HL-60/S4 treated with phorbol 12-myristate 13-acetate at 8.2 ng/mL for 4 days and 3 days (cell line): ENCODE measurements around the gene CDKN3.
"Not testable (repeated sequence)": the region's sequence is repeated elsewhere in the genome, so short reads cannot be mapped to it uniquely, and the experiment has no call there.

ENCODE experiments used
- in situ Hi-C: fragments of 300-500 bp; cut with MboI; formaldehyde crosslinking; loops from 2 replicates; pipeline ENCODE4 v1.15.0; 2022; ENCODE audit warnings: low sequenced_read_pairs

The CDKN3 gene

DNA sequence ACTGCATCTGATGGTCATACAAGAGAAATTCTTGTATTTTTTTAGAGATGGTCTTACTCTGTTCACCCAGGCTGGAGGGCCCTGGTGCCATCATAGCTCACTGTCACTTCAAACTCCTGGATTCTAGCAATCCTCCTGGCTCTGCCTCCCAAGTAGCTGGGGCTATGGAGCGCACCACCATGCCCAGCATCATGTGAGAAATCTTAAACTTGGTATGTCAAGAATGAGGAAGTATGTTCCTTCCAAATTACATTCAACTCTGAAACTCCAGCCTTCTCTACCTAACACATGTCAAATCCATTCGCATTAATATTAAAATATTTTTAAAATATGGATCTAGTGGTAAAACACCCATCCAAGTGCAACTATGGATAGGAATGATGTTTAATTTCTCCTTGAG is 27.5 kb upstream of the CDKN3 start:
- in situ Hi-C loops = no loop called here

DNA sequence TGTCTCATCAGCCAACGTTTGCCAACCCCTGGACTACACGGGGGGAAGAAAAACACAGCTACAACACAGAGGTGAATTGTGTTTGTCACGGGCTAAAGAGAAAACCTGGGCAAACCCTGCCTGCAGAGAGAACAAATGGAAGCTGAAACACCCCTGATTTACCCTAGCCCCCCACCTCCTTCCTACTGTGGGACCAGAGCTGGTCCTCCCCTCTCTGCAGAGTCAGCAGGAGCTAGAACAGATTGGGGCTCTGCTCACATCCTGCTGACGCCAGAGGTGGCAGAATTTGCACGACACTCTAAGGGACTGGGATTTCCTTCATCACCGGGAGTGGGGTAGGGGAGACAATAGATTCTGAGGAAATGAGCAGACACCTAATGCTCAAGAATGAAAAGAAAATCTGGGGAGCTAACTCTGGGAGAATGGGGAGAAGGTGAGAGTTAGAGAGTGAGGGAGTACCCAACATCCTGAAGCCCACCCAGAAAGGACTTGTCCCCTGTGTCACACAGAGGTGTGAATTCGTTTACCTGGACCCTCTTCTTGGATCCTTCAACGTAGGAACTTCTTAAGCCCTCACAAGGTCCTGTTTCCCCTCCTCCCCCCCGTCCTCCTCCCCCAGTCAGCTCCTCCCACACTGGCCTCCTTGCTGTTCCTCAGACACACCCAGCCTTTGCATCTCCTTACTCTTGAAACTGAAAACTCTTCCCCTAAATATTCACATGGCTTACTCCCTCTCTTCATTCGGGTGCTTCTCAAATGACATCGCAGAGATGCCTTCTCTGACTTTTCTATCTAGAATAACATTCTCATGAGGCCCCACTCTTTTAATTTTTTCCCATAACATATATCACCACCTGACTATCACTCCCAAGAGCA is 26.2 kb upstream of the CDKN3 start:
- in situ Hi-C loops = no loop called here

DNA sequence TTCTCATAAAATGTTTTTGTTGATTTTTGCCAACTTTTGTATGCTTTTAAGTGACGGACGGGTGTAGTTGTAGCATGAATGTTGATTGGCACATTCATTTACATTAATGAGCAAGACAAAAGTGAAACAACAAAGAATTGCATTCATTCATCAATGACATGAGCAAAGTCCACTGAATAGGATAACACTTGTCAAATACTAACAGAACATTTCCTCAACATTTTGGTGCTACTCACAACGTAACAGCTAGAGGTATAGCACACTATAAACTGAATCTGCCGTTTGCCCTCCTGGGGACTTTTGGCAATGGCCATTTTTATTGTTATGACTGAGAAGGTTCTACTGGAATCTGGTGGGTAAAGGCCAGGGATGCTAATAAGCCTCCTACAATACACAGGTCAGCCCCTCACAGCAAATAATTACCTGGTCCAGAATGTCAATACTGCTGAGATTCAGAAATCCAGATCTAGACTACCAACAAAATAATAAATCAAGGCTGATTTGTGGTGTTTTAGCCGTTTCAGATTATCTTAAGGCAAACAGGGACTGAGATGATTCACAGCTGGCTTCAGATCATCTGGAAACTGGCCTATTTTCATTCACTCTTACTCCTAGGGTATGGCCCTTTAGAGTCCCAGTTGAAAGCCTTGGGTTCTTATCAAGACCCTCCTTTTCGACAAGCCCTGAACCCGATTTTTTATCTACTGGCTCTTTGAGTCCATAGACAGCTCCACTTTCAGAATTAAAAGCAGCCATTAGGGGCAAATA is 22.5 kb upstream of the CDKN3 start:
- in situ Hi-C loops = no loop called here

DNA sequence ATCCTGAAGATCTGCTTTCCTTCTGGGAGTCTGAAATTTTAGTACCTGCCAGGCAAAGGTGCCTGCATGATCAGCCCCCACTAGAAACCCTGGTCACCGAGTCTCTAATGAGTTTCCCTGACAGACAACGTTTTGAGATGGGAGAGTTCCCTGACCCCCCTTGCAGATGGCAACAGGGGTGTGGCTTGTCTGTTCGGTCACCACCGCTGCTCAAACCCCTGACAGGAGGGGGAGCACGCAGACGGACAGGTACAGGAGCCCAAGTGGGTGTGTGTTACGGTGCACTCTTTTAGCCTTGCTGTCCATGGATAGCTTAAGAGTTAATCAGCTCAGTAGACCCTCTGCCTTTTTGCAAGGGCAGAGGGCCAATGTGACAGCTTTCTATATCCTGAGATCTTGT is 19.3 kb upstream of the CDKN3 start:
- in situ Hi-C loops = no loop called here

DNA sequence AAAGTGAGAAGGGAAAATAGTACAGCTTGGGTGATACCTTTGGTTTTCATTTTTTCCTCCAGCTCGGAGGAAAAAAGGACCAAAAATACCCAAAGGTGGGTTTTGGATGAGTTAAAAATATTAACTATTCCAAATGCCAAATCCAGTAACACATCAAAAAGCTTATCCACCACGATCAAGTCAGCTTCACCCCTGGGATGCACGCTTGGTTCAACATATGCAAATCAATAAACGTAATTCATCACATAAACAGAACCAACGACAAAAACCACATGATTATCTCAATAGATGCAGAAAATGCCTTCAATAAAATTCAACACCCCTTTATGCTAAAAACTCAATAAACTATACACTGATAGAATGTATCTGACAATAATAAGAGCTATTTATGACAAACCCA is 17.9 kb upstream of the CDKN3 start:
- in situ Hi-C loops = not testable (repeated sequence)

DNA sequence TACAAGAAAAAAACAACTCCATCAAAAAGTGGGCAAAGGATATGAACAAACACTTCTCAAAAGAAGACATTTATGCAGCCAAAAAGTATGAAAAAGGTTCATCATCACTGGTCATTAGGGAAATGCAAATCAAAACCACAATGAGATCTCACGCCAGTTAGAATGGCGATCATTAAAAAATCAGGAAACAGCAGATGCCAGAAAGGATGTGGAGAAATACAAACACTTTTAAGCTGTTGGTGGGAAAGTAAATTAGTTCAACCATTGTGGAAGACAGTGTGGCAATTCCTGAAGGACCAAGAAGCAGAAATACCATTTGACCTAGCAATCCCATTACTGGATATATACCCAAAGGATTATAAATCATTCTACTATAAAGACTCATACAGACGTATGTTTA is 16.2 kb upstream of the CDKN3 start:
- in situ Hi-C loops = not testable (repeated sequence)

DNA sequence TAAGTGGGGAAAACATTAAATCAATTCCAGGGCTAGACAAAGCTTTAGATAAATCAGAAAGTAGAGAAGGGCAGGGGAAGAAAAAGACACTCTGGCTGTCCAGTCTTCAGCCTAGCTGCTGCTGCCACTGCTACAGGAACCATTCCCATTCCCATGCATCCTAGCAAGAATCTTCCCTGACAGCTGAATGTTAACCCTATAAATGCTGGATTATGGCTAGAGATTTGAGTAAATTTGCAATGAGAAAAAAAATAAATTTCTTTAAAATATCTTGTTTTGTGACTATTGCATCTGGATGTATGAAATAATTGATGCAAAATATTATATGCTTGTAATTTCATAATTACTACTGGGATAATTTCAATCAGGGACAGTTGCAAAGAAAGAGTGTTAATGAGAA is 15.0 kb upstream of the CDKN3 start:
- in situ Hi-C loops = no loop called here

DNA sequence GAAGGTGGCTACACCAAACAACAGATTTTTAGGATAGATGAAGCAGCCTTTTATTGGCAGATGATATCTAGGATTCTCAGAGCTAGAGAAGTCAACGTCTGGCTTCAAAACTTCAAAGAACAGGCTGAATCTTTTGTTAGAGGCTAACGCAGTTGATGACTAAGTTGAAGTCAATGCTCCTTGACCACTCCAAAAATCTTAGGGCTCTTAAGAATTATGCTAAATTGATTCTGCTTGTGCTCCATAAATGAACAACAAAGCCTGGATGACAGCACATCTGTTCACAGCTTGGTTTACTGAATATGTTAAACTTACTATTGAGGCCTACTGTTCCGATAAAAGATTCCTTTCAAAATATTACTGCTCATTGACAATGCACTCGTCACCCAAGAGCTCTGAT is 13.0 kb upstream of the CDKN3 start:
- in situ Hi-C loops = no loop called here

DNA sequence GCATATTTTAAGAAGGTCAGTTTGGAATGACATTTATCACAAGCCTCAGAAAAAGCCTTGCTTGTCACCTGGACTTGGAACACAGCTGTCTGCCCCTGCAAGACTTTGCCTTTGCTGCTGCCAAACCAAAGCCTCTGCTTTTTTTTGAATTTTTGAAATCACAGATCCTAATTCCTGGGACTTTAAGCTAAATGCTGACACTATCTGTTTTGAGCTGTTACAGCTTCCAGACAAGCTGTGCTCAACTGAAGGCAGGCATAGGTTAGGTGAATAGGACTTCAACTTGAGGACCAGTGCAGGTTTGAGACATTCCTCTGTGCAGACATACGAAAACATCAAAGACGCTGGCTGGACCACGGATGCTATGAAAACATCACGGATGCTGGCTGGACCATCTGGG is 11.3 kb upstream of the CDKN3 start:
- in situ Hi-C loops = no loop called here

DNA sequence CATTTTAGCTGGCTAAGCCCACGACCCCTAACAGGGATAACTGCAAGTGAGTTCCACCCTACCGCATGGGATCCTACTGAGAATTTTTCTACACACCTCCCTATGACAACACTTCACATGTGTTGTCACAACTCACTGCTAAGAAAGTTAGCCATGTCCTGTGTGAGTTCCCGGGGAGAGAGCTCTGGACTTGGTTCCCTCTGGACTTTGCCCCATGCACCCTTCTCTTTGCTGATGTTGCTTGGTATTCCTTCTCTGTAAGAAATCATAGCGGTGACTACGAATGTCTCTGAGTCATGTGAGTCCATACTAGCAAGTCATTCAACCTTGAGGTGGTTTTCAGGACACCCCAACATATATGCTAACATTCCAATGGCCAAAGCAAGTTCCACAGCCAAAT is 9.5 kb upstream of the CDKN3 start:
- in situ Hi-C loops = no loop called here

DNA sequence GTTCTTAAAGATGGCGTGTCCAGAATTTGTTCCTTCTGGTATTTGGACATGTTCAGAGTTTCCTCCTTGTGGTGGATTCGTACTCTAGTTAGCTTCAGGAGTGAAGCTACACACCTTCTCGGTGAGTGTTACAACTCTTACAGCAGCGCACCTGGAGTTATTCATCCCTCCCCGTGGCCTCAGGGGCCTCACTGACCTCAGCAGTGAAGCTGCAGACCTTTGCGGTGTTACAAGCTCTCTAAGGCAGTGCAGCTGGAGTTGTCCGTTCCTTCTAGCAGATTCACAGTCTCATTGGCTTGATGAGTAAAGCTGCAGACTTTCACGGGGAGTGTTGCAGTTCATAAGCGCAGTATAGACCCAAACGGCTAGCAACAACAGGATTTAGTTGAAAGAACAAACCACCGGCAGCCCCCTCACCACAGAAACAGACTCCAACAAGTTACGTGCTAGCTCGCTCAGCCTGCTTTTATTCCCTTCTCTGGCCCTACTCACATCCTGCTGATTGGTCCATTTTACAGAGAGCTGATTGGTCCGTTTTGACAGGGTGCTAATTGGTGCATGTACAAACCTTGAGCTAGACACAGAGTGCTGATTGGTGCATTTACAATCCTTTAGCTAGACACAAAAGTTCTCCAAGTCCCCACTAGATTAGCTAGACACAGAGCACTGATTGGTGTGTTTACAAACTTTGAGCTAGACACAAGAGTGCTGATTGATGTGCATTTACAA is 4.5 kb upstream of the CDKN3 start:
- in situ Hi-C loops = no loop called here

DNA sequence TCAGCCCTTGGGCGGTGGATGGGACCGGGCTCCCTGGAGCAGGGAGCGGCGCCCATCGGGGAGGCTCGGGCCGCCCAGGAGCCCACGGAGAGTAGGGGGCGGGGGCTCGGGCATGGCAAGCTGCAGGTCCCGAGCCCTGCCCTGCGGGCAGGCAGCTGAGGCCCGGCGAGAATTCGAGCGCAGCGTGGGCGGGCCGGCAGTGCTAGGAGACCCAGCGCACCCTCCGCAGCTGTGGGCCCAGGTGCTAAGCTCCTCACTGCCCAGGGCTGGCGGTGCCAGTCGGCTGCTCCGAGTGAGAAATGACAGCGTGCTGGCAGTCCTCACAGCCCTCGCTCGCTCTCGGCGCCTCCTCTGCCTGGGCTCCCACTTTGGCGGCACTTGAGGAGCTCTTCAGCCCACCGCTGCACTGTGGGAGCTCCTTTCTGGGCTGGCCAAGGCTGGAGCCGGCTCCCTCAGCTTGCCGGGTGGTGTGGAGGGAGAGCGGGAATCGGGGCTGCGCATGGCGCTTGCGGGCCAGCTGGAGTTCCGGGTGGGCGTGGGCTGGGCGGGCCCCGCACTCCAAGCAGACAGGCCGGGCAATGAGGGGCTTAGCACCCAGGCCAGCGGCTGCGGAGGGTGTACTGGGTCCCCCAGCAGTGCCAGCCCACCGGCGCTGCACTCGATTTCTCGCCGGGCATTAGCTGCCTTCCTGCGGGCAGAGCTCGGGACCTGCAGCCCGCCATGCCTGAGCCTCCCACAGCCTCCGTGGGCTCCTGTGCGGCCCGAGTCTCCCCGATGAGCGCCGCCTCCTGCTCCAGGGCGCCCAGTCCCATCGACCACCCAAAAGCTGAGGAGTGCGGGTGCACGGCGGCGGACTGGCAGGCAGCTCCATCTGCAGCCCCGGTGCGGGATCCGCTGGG is 3.6 kb upstream of the CDKN3 start:
- in situ Hi-C loops = not testable (repeated sequence)

DNA sequence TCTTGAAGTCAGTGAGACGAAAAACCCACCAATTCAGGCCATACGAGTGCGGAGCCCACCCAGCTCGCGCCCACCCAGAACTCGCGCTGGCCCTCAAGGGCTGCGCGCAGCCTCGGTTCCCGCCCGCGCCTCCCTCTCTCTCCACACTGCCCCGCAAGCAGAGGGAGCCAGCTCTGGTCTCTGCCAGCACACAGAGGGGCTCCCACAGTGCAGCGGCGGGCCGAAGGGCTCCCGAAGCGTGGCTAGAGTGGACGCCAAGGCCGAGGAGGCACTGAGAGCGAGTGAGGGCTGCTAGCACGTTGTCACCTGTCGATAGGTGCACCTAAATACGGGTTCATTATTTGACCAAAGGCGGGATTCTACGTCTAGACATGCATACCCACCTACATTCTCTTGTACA is 2.2 kb upstream of the CDKN3 start:
- in situ Hi-C loops = no loop called here

DNA sequence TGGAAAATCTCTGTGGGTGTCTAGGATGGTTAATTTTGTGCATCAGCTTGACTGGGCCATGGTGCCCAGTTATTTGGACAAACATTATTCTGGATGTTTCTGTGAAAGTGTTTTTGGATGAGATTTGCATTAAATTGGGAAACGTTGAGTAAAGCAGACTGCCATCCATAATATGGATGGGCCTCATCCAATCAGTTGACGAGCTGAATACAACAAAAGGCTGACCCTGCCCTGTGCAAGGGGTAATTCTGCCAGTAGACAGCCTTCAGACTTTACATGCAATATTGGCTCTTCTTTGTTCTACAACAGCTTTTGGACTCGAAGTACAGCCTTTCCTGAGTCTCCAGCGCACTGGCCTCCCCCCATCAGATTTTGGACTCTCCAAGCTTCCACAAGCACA is 1.5 kb upstream of the CDKN3 start:
- in situ Hi-C loops = no loop called here

DNA sequence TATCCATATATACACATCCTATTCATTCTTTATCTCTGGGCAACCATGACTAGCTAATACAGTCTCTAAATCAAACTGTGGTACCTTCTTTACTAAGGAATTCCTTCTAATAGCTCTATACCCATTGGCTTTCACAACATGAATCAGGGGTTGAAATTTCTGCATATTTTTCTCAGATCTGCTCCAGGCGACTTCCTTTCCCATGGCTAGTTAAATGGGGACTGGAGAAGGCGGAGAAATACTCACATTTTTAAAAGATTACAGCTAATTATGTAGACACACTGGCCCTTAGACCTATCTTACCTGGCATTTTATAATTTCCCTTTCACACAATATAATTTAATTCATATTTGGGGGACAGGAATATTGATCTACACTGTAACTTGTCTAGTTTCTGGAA is 1.1 kb upstream of the CDKN3 start:
- in situ Hi-C loops = no loop called here

DNA sequence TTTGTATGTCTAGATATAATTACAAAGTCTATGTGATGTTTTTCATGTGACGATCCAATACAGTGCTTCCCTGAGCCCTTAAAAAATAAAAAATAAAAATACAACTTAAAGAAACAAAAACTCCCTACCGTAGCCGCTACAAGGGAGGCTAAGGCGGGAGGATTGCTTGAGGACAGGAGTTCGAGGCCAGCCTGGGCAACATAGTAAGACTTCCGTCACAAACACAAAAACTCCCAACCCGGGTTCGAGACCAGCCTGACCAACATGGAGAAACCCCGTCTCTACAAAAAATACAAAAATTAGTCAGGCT is 669 bp upstream of the CDKN3 start:
- in situ Hi-C loops = no loop called here

DNA sequence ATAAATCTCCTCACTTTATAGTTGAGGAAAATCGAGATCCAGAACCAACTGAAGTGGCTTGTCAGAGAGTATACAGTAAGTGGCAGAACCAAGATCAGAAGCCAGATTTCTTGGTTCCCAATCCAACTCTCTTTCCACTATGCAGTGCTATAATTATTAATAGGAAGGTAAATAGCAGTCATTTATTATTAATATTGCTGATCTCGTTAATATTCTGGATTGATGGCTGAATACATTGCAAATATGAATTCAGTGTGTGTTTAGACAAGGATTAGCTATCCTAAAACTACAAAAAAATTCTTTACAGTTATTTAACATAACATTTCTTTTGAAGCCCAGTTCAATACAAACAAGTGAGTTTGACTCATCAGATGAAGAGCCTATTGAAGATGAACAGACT is 2.8 kb downstream of the CDKN3 start:
- in situ Hi-C loops = no loop called here

DNA sequence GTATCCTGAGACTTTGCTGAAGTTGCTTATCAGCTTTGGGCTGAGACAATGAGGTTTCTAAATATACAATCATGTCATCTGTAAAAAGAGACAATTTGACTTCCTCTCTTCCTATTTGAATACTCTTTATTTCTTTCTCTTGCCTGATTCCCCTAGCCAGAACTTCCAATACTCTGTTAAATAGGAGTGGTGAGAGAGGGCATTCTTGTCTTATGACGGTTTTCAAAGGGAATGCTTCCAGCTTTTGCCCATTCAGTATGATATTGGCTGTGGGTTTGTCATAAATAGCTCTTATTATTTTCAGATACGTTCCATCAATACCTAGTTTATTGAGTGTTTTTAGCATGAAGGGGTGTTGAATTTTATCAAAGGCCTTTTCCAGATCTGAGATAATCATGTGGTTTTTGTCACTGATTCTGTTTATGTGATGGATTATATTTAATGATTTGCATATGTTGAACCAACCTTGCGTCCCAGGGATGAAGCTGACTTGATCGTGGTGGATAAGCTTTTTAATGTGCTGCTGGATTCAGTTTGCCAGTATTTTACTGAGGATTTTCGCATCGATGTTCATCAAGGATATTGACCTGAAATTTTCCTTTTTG is 6.7 kb downstream of the CDKN3 start:
- in situ Hi-C loops = not testable (repeated sequence)

DNA sequence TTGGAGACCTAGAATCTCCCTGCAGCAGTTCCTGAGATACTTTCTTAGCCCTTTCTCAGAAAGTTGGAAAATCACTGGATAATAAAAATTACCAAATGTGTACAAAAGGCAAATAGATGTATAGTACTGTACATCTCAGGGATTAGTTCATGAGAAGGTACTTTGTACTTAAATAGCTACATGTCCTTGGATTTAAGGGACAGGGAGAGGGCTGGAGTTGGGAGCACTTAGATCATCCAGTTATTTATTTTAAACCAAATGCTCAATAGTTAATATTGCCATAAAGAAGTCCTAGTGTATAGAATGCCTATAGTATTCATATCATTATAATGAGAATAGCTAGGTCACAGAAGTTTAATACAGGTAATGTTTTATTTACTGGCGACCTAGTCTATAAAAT is 13.4 kb downstream of the CDKN3 start:
- in situ Hi-C loops = no loop called here

DNA sequence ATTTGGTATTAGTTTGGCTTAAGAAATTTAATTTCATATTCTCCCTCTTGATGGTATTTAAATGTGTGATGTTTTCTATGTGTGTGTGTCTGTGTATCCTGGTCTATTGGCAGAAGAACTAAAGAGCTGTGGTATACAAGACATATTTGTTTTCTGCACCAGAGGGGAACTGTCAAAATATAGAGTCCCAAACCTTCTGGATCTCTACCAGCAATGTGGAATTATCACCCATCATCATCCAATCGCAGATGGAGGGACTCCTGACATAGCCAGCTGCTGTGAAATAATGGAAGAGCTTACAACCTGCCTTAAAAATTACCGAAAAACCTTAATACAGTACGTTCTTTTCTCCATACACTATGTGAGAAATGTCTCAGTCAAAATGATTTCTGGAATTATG is 14.6 kb downstream of the CDKN3 start:
- in situ Hi-C loops = no loop called here
